ENCODE measurements around the gene PLSCR3. TPM values are rescaled to one million over a fixed set of nuclear protein-coding genes. Genes with fewer than 3 reads are reported as not detected.
A peak's percentile ranks its signal among the peaks of the same experiment; 100 is the strongest.

Gene PLSCR3
- total RNA-seq, 4 donors from 2014 or later: 0.77 to 42.6 (median 17.6) TPM

- Histone ChIP-seq H3K9me3 (no peaks in the 10 kb centered on the region), H3K27ac (peak overlapping the region; percentile 93 to 94), H3K36me3 (no peaks in the 10 kb centered on the region), H3K4me3 (peak overlapping the region; percentile 54 to 73), H3K27me3 (no peaks in the 10 kb centered on the region), H3K4me1 (peaks cover 0 to 5% of the 10 kb centered on the region in 2 donors)
- TF ChIP-seq POLR2A (IDR thresholded peaks at IDR 0.05) (no peak), CTCF (IDR thresholded peaks at IDR 0.05) (no peak)
- no peak for DNase-seq
- intact Hi-C loops (cut with DNase I; ENCODE audit: low total_unique reads): no loop called here
Measured at GRCh38 chr17:7403727-7403976, 9.3 kb upstream of the PLSCR3 start.

- H3K36me3 ChIP-seq: no peaks in the 10 kb centered on the region
- peak overlapping the region; percentile 54 to 73 for H3K4me3 ChIP-seq
- no peaks in the 10 kb centered on the region for H3K27me3 ChIP-seq
- TF ChIP-seq CTCF (IDR thresholded peaks at IDR 0.05): no peak
- no peak for TF ChIP-seq POLR2A (IDR thresholded peaks at IDR 0.05)
- peak; percentile 67 to 71 for DNase-seq
- intact Hi-C loops (cut with DNase I; ENCODE audit: low total_unique reads): no loop called here
- H3K27ac ChIP-seq: peak overlapping the region; percentile 93 to 94
- H3K9me3 ChIP-seq: no peaks in the 10 kb centered on the region
- H3K4me1 ChIP-seq: peaks cover 0 to 5% of the 10 kb centered on the region in 2 donors
Measured at GRCh38 chr17:7403043-7403726, 8.9 kb upstream of the PLSCR3 start.

- H3K4me1 ChIP-seq: peaks cover 0 to 7% of the 10 kb centered on the region in 2 donors
- no peaks in the 10 kb centered on the region for H3K36me3 ChIP-seq
- no peaks in the 10 kb centered on the region for H3K9me3 ChIP-seq
- intact Hi-C loops (cut with DNase I; ENCODE audit: low total_unique reads): no loop called here
- TF ChIP-seq CTCF (IDR thresholded peaks at IDR 0.05) (no peak), POLR2A (IDR thresholded peaks at IDR 0.05) (no peak)
- no peak overlapping the region for H3K4me3 ChIP-seq
- H3K27ac ChIP-seq: no peak overlapping the region
- H3K27me3 ChIP-seq: no peaks in the 10 kb centered on the region
- DNase-seq: no peak
Measured at GRCh38 chr17:7398612-7399011, 4.3 kb upstream of the PLSCR3 start.

- Histone ChIP-seq H3K4me1 (peaks cover 0 to 10% of the 10 kb centered on the region in 2 donors), H3K27ac (no peak overlapping the region), H3K27me3 (no peaks in the 10 kb centered on the region), H3K9me3 (no peaks in the 10 kb centered on the region), H3K4me3 (no peak overlapping the region), H3K36me3 (no peaks in the 10 kb centered on the region)
- intact Hi-C loops (cut with DNase I; ENCODE audit: low total_unique reads): no loop called here
- DNase-seq: no peak
- TF ChIP-seq CTCF (IDR thresholded peaks at IDR 0.05) (no peak), POLR2A (IDR thresholded peaks at IDR 0.05) (no peak)
Measured at GRCh38 chr17:7396147-7396546, 1.8 kb upstream of the PLSCR3 start.

GRCh38 chr17:7393613-7394451 is 493 bp downstream of the PLSCR3 start:
- H3K4me3 ChIP-seq: peak overlapping the region; percentile 67 to 89
- peaks cover 0 to 10% of the 10 kb centered on the region in 2 donors for H3K4me1 ChIP-seq
- H3K27me3 ChIP-seq: no peaks in the 10 kb centered on the region
- H3K36me3 ChIP-seq: no peaks in the 10 kb centered on the region
- peak overlapping the region; percentile 79 to 93 for H3K27ac ChIP-seq
- no peaks in the 10 kb centered on the region for H3K9me3 ChIP-seq
- intact Hi-C loops (cut with DNase I; ENCODE audit: low total_unique reads): no loop called here
- DNase-seq: peak in 1 of 2 donors; percentile 31
- no peak for TF ChIP-seq POLR2A (IDR thresholded peaks at IDR 0.05)
- TF ChIP-seq CTCF (IDR thresholded peaks at IDR 0.05): no peak

All from uterus (tissue), 4 donors.